ENCODE results near the gene NOTCH1.

Gene NOTCH1

DNA sequence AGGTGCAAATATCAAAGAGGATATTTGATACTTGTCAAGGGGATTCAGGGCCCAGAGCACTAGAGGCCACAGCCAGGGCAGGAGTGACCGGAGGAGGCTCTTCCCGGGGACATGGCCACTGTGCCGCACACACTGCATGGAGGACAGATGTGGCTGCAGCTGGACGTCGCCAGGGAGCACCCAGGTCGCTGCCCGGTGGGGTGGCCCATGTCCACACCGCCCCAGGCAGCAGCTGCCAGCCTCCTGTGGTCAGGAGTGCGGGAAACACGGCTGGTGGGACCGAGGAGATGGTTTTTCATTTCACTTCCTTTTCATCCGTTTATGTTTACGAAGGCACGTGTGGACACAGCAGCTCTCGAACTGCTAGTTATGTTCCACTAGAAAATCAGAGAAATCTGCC lies 78.1 kb downstream of the NOTCH1 start:
- peaks cover 44% of the 10 kb centered on the region for H3K36me3 ChIP-seq (ENCODE audit: control insufficient read depth, insufficient read depth, low read length)
- no peaks in the 10 kb centered on the region for H3K9me3 ChIP-seq (ENCODE audit: control insufficient read depth, low read length)

GRCh38 chr9:136466155-136466541 lies 79.7 kb downstream of the NOTCH1 start:
- Histone ChIP-seq H3K27me3 (ENCODE audit: control insufficient read depth, insufficient read depth, low read length) (no peaks in the 10 kb centered on the region), H3K4me1 (ENCODE audit: control insufficient read depth, insufficient read depth, low read length) (peaks cover 7% of the 10 kb centered on the region), H3K9me3 (ENCODE audit: control insufficient read depth, low read length) (no peaks in the 10 kb centered on the region), H3K4me3 (ENCODE audit: low read length) (no peak overlapping the region), H3K9ac (ENCODE audit: low read length) (no peak overlapping the region), H3K36me3 (ENCODE audit: control insufficient read depth, insufficient read depth, low read length) (peaks cover 36% of the 10 kb centered on the region)

More for the DNA sequence above, 78.1 kb downstream of the NOTCH1 start:
- Histone ChIP-seq H3K4me1 (ENCODE audit: control insufficient read depth, insufficient read depth, low read length) (peaks cover 20% of the 10 kb centered on the region), H3K4me3 (ENCODE audit: low read length) (no peak overlapping the region), H3K9ac (ENCODE audit: low read length) (no peak overlapping the region), H3K27me3 (ENCODE audit: control insufficient read depth, insufficient read depth, low read length) (no peaks in the 10 kb centered on the region)

DNA sequence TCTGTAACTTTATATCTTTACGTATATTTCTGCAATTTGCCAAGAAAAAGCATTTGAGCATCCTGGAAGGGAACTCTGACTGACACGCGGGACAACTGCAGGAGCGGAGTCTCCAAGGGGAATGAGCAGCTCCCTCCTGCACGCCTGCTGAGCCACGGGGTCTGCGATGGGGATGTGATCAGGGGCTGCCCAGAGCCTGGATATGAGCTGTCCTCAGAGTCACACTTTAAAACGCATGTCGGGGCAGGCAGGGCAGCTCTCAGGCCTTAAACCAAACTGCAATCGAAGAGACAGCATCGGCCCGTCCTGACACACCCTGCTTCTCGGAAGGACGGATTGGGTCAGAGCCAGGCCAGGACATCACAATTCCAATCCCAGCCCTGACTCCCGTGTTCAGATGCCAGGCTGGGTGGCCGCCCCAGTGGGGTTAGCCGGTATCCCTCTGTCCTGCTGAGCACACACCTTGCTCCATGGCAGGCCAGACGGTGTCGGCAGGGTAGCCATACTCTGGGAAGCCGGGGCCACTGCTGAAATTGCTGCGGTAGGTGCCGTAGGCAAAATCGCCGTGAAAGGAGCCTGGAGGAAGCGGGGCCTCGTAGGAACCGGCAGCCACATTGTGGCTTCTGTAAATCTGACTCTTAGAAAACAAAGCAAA lies 80.2 kb downstream of the NOTCH1 start:
- H3K9ac ChIP-seq (ENCODE audit: low read length) = no peak overlapping the region
- no peaks in the 10 kb centered on the region for H3K27me3 ChIP-seq (ENCODE audit: control insufficient read depth, insufficient read depth, low read length)
- peaks cover 42% of the 10 kb centered on the region for H3K36me3 ChIP-seq (ENCODE audit: control insufficient read depth, insufficient read depth, low read length)
- no peaks in the 10 kb centered on the region for H3K9me3 ChIP-seq (ENCODE audit: control insufficient read depth, low read length)
- H3K4me3 ChIP-seq (ENCODE audit: low read length) = no peak overlapping the region
- H3K4me1 ChIP-seq (ENCODE audit: control insufficient read depth, insufficient read depth, low read length) = peaks cover 2% of the 10 kb centered on the region

DNA sequence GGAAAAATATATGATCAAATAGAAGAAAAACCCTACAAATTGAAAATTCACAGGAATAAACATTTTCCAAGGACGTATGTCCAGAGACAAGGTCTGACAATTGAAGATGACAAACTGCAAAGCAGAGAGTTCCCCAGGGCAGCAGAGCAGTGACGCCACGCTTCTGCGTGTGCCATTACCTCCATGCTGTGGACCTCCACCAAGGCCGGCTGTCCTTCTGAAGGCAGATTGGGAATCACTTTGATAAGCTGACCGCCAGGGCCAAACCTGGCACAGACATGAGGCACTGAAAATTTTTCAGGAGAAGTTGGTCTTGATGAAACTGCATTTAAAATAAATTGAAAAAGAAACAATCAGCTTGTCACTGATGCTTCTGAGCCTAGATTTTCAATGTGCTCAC lies 81.6 kb downstream of the NOTCH1 start:
- peaks cover 43% of the 10 kb centered on the region for H3K36me3 ChIP-seq (ENCODE audit: control insufficient read depth, insufficient read depth, low read length)
- no peaks in the 10 kb centered on the region for H3K9me3 ChIP-seq (ENCODE audit: control insufficient read depth, low read length)
- no peak overlapping the region for H3K9ac ChIP-seq (ENCODE audit: low read length)
- no peaks in the 10 kb centered on the region for H3K27me3 ChIP-seq (ENCODE audit: control insufficient read depth, insufficient read depth, low read length)
- no peak overlapping the region for H3K4me3 ChIP-seq (ENCODE audit: low read length)
- H3K4me1 ChIP-seq (ENCODE audit: control insufficient read depth, insufficient read depth, low read length) = no peaks in the 10 kb centered on the region

- no peaks in the 10 kb centered on the region for H3K27me3 ChIP-seq (ENCODE audit: control insufficient read depth, insufficient read depth, low read length)
- H3K4me1 ChIP-seq (ENCODE audit: control insufficient read depth, insufficient read depth, low read length) = no peaks in the 10 kb centered on the region
- no peaks in the 10 kb centered on the region for H3K9me3 ChIP-seq (ENCODE audit: control insufficient read depth, low read length)
- H3K36me3 ChIP-seq (ENCODE audit: control insufficient read depth, insufficient read depth, low read length) = peaks cover 43% of the 10 kb centered on the region
- no peak overlapping the region for H3K4me3 ChIP-seq (ENCODE audit: low read length)
- H3K9ac ChIP-seq (ENCODE audit: low read length) = no peak overlapping the region
Observed at GRCh38 chr9:136463578-136463977, 82.3 kb downstream of the NOTCH1 start.

- H3K9ac ChIP-seq (ENCODE audit: low read length) = no peak overlapping the region
- no peaks in the 10 kb centered on the region for H3K27me3 ChIP-seq (ENCODE audit: control insufficient read depth, insufficient read depth, low read length)
- no peaks in the 10 kb centered on the region for H3K4me1 ChIP-seq (ENCODE audit: control insufficient read depth, insufficient read depth, low read length)
- no peaks in the 10 kb centered on the region for H3K9me3 ChIP-seq (ENCODE audit: control insufficient read depth, low read length)
- no peak overlapping the region for H3K4me3 ChIP-seq (ENCODE audit: low read length)
- peaks cover 45% of the 10 kb centered on the region for H3K36me3 ChIP-seq (ENCODE audit: control insufficient read depth, insufficient read depth, low read length)
Observed at GRCh38 chr9:136462664-136463063, 83.2 kb downstream of the NOTCH1 start.

GRCh38 chr9:136460772-136461325 lies 85.0 kb downstream of the NOTCH1 start:
- no peaks in the 10 kb centered on the region for H3K27me3 ChIP-seq (ENCODE audit: control insufficient read depth, insufficient read depth, low read length)
- H3K4me3 ChIP-seq (ENCODE audit: low read length) = no peak overlapping the region
- H3K36me3 ChIP-seq (ENCODE audit: control insufficient read depth, insufficient read depth, low read length) = peaks cover 49% of the 10 kb centered on the region
- no peak overlapping the region for H3K9ac ChIP-seq (ENCODE audit: low read length)
- no peaks in the 10 kb centered on the region for H3K9me3 ChIP-seq (ENCODE audit: control insufficient read depth, low read length)
- H3K4me1 ChIP-seq (ENCODE audit: control insufficient read depth, insufficient read depth, low read length) = no peaks in the 10 kb centered on the region

DNA sequence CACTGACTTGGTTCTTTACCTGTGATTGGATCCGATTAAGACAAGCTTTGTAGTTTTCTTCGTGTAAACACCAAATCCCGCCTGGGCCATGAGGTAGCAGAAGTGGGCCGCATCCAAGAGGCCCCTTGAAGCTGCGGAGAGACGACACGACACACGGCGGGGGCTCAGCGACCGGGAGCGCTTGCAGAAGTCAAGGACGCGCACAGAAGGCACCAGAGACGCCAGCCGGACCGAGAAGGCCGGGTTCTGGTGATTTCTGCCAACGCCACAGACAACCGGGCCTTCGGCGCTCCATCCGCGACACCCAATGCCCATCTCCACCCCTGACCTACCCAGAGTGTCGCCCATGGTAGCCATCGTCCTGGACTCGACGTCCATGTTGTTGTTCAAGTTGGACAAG lies 86.4 kb downstream of the NOTCH1 start:
- Histone ChIP-seq H3K9me3 (ENCODE audit: control insufficient read depth, low read length) (no peaks in the 10 kb centered on the region), H3K27me3 (ENCODE audit: control insufficient read depth, insufficient read depth, low read length) (no peaks in the 10 kb centered on the region), H3K4me3 (ENCODE audit: low read length) (no peak overlapping the region), H3K4me1 (ENCODE audit: control insufficient read depth, insufficient read depth, low read length) (no peaks in the 10 kb centered on the region), H3K36me3 (ENCODE audit: control insufficient read depth, insufficient read depth, low read length) (peaks cover 64% of the 10 kb centered on the region), H3K9ac (ENCODE audit: low read length) (no peak overlapping the region)

DNA sequence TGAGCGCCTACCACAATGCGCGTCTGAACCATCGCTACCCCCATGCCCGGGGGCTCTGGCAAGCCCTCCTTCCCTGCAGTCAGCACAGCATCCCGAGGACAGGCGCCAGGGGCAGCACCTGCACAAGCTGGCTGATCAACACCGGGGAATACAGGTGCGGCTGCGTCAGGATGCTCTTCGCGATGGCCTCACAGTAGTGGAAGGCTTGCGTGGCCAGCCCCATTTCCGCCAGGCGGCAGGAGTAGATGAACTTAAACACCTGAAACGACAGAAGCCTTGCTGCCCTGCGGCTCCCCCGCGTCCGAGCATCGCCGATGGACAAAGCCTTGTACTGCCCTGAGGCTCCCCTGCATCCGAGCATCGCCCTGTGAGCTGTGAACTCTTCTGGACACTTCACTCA lies 88.5 kb downstream of the NOTCH1 start:
- no peak overlapping the region for H3K4me3 ChIP-seq (ENCODE audit: low read length)
- no peaks in the 10 kb centered on the region for H3K4me1 ChIP-seq (ENCODE audit: control insufficient read depth, insufficient read depth, low read length)
- no peaks in the 10 kb centered on the region for H3K27me3 ChIP-seq (ENCODE audit: control insufficient read depth, insufficient read depth, low read length)
- no peak overlapping the region for H3K9ac ChIP-seq (ENCODE audit: low read length)
- no peaks in the 10 kb centered on the region for H3K9me3 ChIP-seq (ENCODE audit: control insufficient read depth, low read length)
- peaks cover 58% of the 10 kb centered on the region for H3K36me3 ChIP-seq (ENCODE audit: control insufficient read depth, insufficient read depth, low read length)

- peaks cover 56% of the 10 kb centered on the region for H3K36me3 ChIP-seq (ENCODE audit: control insufficient read depth, insufficient read depth, low read length)
Observed at GRCh38 chr9:136456258-136456657, 89.6 kb downstream of the NOTCH1 start.

GRCh38 chr9:136455043-136456002 lies 90.5 kb downstream of the NOTCH1 start:
- Histone ChIP-seq H3K36me3 (ENCODE audit: control insufficient read depth, insufficient read depth, low read length) (peaks cover 57% of the 10 kb centered on the region), H3K4me1 (ENCODE audit: control insufficient read depth, insufficient read depth, low read length) (no peaks in the 10 kb centered on the region), H3K27me3 (ENCODE audit: control insufficient read depth, insufficient read depth, low read length) (no peaks in the 10 kb centered on the region), H3K4me3 (ENCODE audit: low read length) (no peak overlapping the region), H3K9me3 (ENCODE audit: control insufficient read depth, low read length) (no peaks in the 10 kb centered on the region), H3K9ac (ENCODE audit: low read length) (no peak overlapping the region)

More at GRCh38 chr9:136456258-136456657, 89.6 kb downstream of the NOTCH1 start:
- no peak overlapping the region for H3K4me3 ChIP-seq (ENCODE audit: low read length)
- H3K27me3 ChIP-seq (ENCODE audit: control insufficient read depth, insufficient read depth, low read length) = no peaks in the 10 kb centered on the region
- no peak overlapping the region for H3K9ac ChIP-seq (ENCODE audit: low read length)
- no peaks in the 10 kb centered on the region for H3K4me1 ChIP-seq (ENCODE audit: control insufficient read depth, insufficient read depth, low read length)
- no peaks in the 10 kb centered on the region for H3K9me3 ChIP-seq (ENCODE audit: control insufficient read depth, low read length)
